GM12875 (cell line): ENCODE data around the gene IGF2R.

Source experiments
- H3K4me3 ChIP-seq: one replicate; pipeline ENCODE4 v1.5.1; 2011; ENCODE audit warnings: low read depth, low read length, control low read depth
- CTCF ChIP-seq: IDR thresholded peaks from 2 replicates; pipeline ENCODE4 v1.5.1; 2011; ENCODE audit warnings: low read depth, mild to moderate bottlenecking, control low read depth, inconsistent platforms, low read length, moderate library complexity, borderline replicate concordance; ENCODE audit not compliant: insufficient read depth

Gene IGF2R

DNA sequence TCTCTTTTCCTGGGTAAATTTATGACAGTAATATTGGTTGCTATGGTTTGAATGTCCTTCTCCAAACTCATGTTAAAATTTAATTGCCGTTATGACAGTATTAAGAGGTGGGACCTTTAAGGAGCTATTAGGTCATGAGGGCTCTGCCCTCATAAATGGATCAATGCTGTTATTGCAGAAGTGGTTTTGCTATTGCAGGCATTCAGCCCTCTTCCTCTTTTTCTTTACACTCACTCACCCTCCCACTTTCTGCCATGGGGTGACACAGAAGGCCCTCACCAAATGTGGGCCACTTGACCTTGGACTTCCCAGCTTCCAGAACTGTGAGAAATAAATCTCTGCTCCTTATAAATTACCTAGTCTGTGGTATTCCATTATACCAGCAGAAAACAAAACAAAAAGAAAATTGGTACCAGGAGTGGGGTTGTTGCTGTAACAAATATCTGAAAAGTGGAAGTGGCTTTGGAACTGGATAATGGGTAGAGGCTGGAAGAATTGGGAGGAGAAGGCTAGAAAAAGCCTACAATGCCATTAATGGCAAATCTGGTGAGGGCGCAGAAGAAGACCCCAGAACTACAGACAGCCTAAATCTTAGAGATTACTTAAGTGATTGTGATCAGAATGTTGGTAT is 24.8 kb upstream of the IGF2R start:
- no peak for TF ChIP-seq CTCF
- H3K4me3 ChIP-seq: no peak overlapping the region

- TF ChIP-seq CTCF: no peak
Measured at GRCh38 chr6:159945801-159946392, 23.0 kb upstream of the IGF2R start.

GRCh38 chr6:159946912-159947311 is 22.0 kb upstream of the IGF2R start:
- no peak overlapping the region for H3K4me3 ChIP-seq
- no peak for TF ChIP-seq CTCF

More at GRCh38 chr6:159945801-159946392, 23.0 kb upstream of the IGF2R start:
- H3K4me3 ChIP-seq: no peak overlapping the region

- H3K4me3 ChIP-seq: no peak overlapping the region
- TF ChIP-seq CTCF: no peak
Measured at GRCh38 chr6:159948199-159948598, 20.7 kb upstream of the IGF2R start.

DNA sequence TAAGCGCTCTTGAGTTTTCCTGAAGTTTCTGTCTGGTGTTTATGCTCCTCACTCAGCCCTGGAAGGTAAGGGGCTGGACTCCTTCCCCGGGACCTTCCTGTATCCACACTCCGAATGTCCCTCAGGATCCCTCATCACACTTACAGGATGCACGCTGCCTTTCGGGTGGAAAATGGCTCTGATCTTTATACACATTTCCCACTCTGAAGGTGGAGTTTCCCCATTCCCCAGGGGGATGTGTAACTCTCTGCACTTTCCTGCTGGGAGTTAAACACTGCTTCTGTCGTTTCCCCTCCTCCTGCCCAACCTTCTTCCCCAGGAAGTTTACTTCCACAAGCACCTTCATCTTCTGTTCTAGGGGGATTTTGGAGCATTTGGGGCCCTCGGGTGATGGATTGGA is 17.1 kb upstream of the IGF2R start:
- H3K4me3 ChIP-seq: no peak overlapping the region
- no peak for TF ChIP-seq CTCF

DNA sequence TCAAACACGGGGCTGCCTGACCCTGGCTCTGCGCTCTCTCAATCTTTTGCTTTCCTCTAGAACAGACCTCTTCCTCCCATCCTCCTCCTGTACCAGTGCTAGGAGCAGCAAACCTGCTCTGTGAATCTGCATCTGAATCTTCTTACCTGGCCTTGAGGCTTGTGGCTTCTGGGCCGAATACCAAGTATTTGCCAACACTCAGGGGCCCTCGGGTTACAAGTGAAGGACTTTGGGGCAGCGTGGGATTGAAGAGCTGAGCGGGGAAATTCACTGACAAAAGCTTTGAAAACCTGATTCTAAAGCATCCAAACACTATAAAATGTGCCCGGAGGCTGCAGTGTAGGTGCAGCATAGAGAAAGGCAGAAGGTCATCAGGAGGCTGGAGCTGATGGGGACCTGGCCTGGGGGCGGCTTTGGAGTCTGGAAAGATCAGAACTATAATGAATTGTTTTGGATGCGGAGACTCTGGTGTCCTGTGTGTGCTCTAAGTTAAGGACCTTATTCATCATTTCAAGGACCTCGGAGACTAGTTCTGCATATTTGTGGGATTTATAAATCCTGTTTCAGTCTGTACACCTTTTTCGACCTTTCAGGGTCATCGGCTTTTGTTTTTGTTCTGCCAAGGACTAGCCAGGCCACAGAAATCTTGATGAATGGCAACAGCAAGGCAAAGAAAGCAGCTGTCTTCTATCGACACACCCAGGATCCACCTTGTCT is 16.4 kb upstream of the IGF2R start:
- H3K4me3 ChIP-seq: no peak overlapping the region
- TF ChIP-seq CTCF: no peak
